T-cell (primary cell): ENCODE results near the gene ACTA2. TPM values are rescaled to one million over a fixed set of nuclear protein-coding genes. Genes with fewer than 3 reads are reported as not detected.

Experiments used
- ATAC-seq, 4 experiments: fragments of 200-7000 bp in 3 of 4; fragments of 150-1000 bp in 1 of 4; cut with Tn5 transposase; replicated peaks in 1 of 4; 1 replicate in 3 of 4; 2 replicates in 1 of 4; pipeline ENCODE4 v1.10.0; 2021; ENCODE audit warnings: moderate library complexity in 3 of 4, mild to moderate bottlenecking in 2 of 4, moderate number of reproducible peaks in 1 of 4
- CTCF ChIA-PET, 2 donors: fragments of 300-600 bp; sonication (Branson Sonifier 250); formaldehyde crosslinking; loops; one replicate each; lab custom pipeline; 2022; ENCODE audit warnings: antibody characterized with exemption in 2 of 2; lab: Charles Lee
- POLR2A ChIA-PET, 2 donors: fragments of 300-600 bp; sonication (Branson Sonifier 250); formaldehyde crosslinking; loops; one replicate each; lab custom pipeline; 2022; ENCODE audit warnings: antibody characterized with exemption in 2 of 2; lab: Charles Lee
- DNase-seq, 35 experiments: peaks; one replicate each; pipeline versions ENCODE4 v3.0.0 to v3.0.0-alpha.2; 2013 to 2023
- H3K27ac ChIP-seq: one replicate; pipeline ENCODE4 v1.5.1; 2013; ENCODE audit warnings: low read length
- H3K27me3 ChIP-seq, 2 experiments: replicated peaks in 1 of 2; 1 replicate in 1 of 2; 2 replicates in 1 of 2; pipeline versions ENCODE4 v1.6.1 to v1.7.0; 2013; ENCODE audit warnings: low read length in 1 of 2, mixed read lengths in 1 of 2; ENCODE audit not compliant: control insufficient read depth in 2 of 2, insufficient read depth in 2 of 2; ENCODE audit errors: extremely low read depth in 1 of 2
- H3K36me3 ChIP-seq, 2 donors: 1 replicate in 1 of 2; 2 replicates in 1 of 2; pipeline versions ENCODE4 v1.6.1 to v1.7.0; 2013; ENCODE audit warnings: low read length in 1 of 2; ENCODE audit not compliant: control insufficient read depth in 2 of 2, insufficient read depth in 1 of 2; ENCODE audit errors: extremely low read depth in 1 of 2
- H3K4me1 ChIP-seq, 2 experiments: 1 replicate in 1 of 2; 2 replicates in 1 of 2; pipeline versions ENCODE4 v1.6.1 to v1.7.0; 2013; ENCODE audit warnings: low read length in 2 of 2, mixed read lengths in 1 of 2; ENCODE audit not compliant: insufficient read depth in 2 of 2, control insufficient read depth in 1 of 2; ENCODE audit errors: extremely low read depth in 1 of 2
- H3K4me3 ChIP-seq, 2 donors: 1 replicate in 1 of 2; 2 replicates in 1 of 2; pipeline versions ENCODE4 v1.5.1 to v1.7.0; 2013; ENCODE audit warnings: mild to moderate bottlenecking in 2 of 2, low read length in 1 of 2, moderate library complexity in 1 of 2; ENCODE audit not compliant: control insufficient read depth in 1 of 2; ENCODE audit errors: extremely low read depth in 1 of 2
- H3K9me3 ChIP-seq: 2 replicates; pipeline ENCODE4 v1.7.0; 2013
- H3K27ac Mint-ChIP-seq, 2 donors: one replicate each; pipeline ENCODE4 v1.8.0; 2020 to 2021; ENCODE audit warnings: mild to moderate bottlenecking in 2 of 2, mixed read lengths in 2 of 2
- H3K27me3 Mint-ChIP-seq, 2 donors: one replicate each; pipeline ENCODE4 v1.8.0; 2021 to 2022; ENCODE audit warnings: mixed read lengths in 2 of 2
- H3K36me3 Mint-ChIP-seq: one replicate; pipeline ENCODE4 v1.8.0; 2021; ENCODE audit warnings: mixed read lengths
- H3K4me1 Mint-ChIP-seq, 3 donors: one replicate each; pipeline ENCODE4 v1.8.0; 2020 to 2022; ENCODE audit warnings: mixed read lengths in 3 of 3, mild to moderate bottlenecking in 1 of 3
- H3K4me3 Mint-ChIP-seq, 3 donors: one replicate each; pipeline ENCODE4 v1.8.0; 2020 to 2022; ENCODE audit warnings: mild to moderate bottlenecking in 3 of 3, mixed read lengths in 3 of 3, moderate library complexity in 3 of 3
- H3K9me3 Mint-ChIP-seq, 3 donors: one replicate each; pipeline ENCODE4 v1.8.0; 2020 to 2022; ENCODE audit warnings: mixed read lengths in 3 of 3
- WGBS: methylation state at CpG from one replicate; pipeline ENCODE4 v1.1.5; 2013; ENCODE audit warnings: missing lambda C conversion rate; ENCODE audit not compliant: insufficient coverage; 5-methylcytosine and 5-hydroxymethylcytosine counted together
- total RNA-seq, 35 experiments: library from RNA in 6 of 35; stranded (reverse) in 6 of 35; fragments of 120-200 nt in 1 of 35; gene quantifications; one replicate each; pipeline versions ENCODE4 v1.2.1 to v1.2.4 and lab custom pipeline; 2013 to 2026

ACTA2 gene
- total RNA-seq, 5 donors from 2014 or later (not counting 1 experiment from before 2014, with no cell fraction given), result 4.0 to 7.8 (median 5.3) TPM

- CTCF ChIA-PET, result no interaction called here
- peaks cover 59% of the 10 kb centered on the region for H3K36me3 Mint-ChIP-seq
- H3K27ac Mint-ChIP-seq, result no peak overlapping the region
Observed at GRCh38 chr10:88916231-88916630, 36.3 kb downstream of the ACTA2 start.

GRCh38 chr10:88915781-88916180 lies 36.8 kb downstream of the ACTA2 start:
- peaks cover 59% of the 10 kb centered on the region for H3K36me3 Mint-ChIP-seq
- Histone ChIP-seq H3K4me1 (no peaks in the 10 kb centered on the region), H3K27ac (no peak overlapping the region), H3K36me3 (peaks cover 4 to 50% of the 10 kb centered on the region in 2 donors), H3K4me3 (no peak overlapping the region), H3K9me3 (no peaks in the 10 kb centered on the region), H3K27me3 (no peaks in the 10 kb centered on the region)
- H3K4me3 Mint-ChIP-seq, result no peak overlapping the region
- no CpG with 5 or more reads among the region's 2 CpGs for WGBS
- no peaks in the 10 kb centered on the region for H3K27me3 Mint-ChIP-seq
- H3K4me1 Mint-ChIP-seq, result peaks cover 0 to 15% (median 6%) of the 10 kb centered on the region in 3 donors
- no peak for ATAC-seq
- DNase-seq, result no peak
- H3K27ac Mint-ChIP-seq, result peak overlapping the region in 1 of 2 donors; percentile 69
- H3K9me3 Mint-ChIP-seq, result no peaks in the 10 kb centered on the region
- POLR2A ChIA-PET, result no interaction called here
- CTCF ChIA-PET, result no interaction called here

More at GRCh38 chr10:88916231-88916630, 36.3 kb downstream of the ACTA2 start:
- POLR2A ChIA-PET, result no interaction called here
- no peak for DNase-seq
- H3K4me3 ChIP-seq, result no peak overlapping the region
- Mint-ChIP-seq H3K27me3 (no peaks in the 10 kb centered on the region), H3K9me3 (no peaks in the 10 kb centered on the region), H3K4me3 (no peak overlapping the region), H3K4me1 (peaks cover 0 to 15% (median 6%) of the 10 kb centered on the region in 3 donors)
- H3K4me1 ChIP-seq, result no peaks in the 10 kb centered on the region
- H3K27me3 ChIP-seq, result no peaks in the 10 kb centered on the region
- ATAC-seq, result no peak
- no peak overlapping the region for H3K27ac ChIP-seq
- peaks cover 4 to 49% of the 10 kb centered on the region in 2 donors for H3K36me3 ChIP-seq
- no peaks in the 10 kb centered on the region for H3K9me3 ChIP-seq

- ChIA-PET CTCF (no interaction called here), POLR2A (no interaction called here)
- DNase-seq (no peak), ATAC-seq (no peak)
- WGBS, result 100% methylated on average over 1 of the region's 5 CpGs
- Histone ChIP-seq H3K4me3 (no peak overlapping the region), H3K9me3 (no peaks in the 10 kb centered on the region), H3K4me1 (no peaks in the 10 kb centered on the region), H3K36me3 (peaks cover 4 to 38% of the 10 kb centered on the region in 2 donors), H3K27me3 (no peaks in the 10 kb centered on the region), H3K27ac (no peak overlapping the region)
- H3K36me3 Mint-ChIP-seq, result peaks cover 51% of the 10 kb centered on the region
- H3K4me1 Mint-ChIP-seq, result peaks cover 0 to 15% (median 6%) of the 10 kb centered on the region in 3 donors
- no peaks in the 10 kb centered on the region for H3K27me3 Mint-ChIP-seq
- H3K4me3 Mint-ChIP-seq, result no peak overlapping the region
- no peak overlapping the region for H3K27ac Mint-ChIP-seq
- H3K9me3 Mint-ChIP-seq, result no peaks in the 10 kb centered on the region
Observed at GRCh38 chr10:88913788-88914187, 38.8 kb downstream of the ACTA2 start.

GRCh38 chr10:88913127-88913526 lies 39.4 kb downstream of the ACTA2 start:
- Histone ChIP-seq H3K27me3 (no peaks in the 10 kb centered on the region), H3K9me3 (no peaks in the 10 kb centered on the region), H3K4me1 (no peaks in the 10 kb centered on the region), H3K4me3 (no peak overlapping the region), H3K27ac (no peak overlapping the region), H3K36me3 (peaks cover 4 to 39% of the 10 kb centered on the region in 2 donors)
- WGBS, result 90% methylated on average over 5 of the region's 9 CpGs
- Mint-ChIP-seq H3K27ac (no peak overlapping the region), H3K9me3 (no peaks in the 10 kb centered on the region), H3K4me1 (peaks cover 2 to 15% (median 10%) of the 10 kb centered on the region in 3 donors), H3K36me3 (peaks cover 56% of the 10 kb centered on the region), H3K27me3 (no peaks in the 10 kb centered on the region), H3K4me3 (no peak overlapping the region)
- DNase-seq, result no peak
- ATAC-seq, result no peak
- ChIA-PET CTCF (interaction anchor here in 1 of 2 donors (1.6 kb wide), 1 partner anchor 20 kb away, joined by 5 read pairs; no protein-coding TSS in a partner anchor), POLR2A (no interaction called here)

- H3K4me3 Mint-ChIP-seq, result no peak overlapping the region
- H3K4me3 ChIP-seq, result no peak overlapping the region
- ATAC-seq, result no peak
- H3K36me3 Mint-ChIP-seq, result peaks cover 61% of the 10 kb centered on the region
- CTCF ChIA-PET, result interaction anchor here in 1 of 2 donors (1.5 to 1.6 kb wide), 2 partner anchors 11 to 21 kb away, joined by 3 to 5 read pairs; no protein-coding TSS in a partner anchor
- H3K27ac Mint-ChIP-seq, result no peak overlapping the region
- POLR2A ChIA-PET, result no interaction called here
- no peak for DNase-seq
- no peaks in the 10 kb centered on the region for H3K9me3 ChIP-seq
- no peak overlapping the region for H3K27ac ChIP-seq
- H3K36me3 ChIP-seq, result peaks cover 0 to 44% of the 10 kb centered on the region in 2 donors
- no peaks in the 10 kb centered on the region for H3K4me1 ChIP-seq
- no peaks in the 10 kb centered on the region for H3K27me3 ChIP-seq
- peaks cover 4 to 15% (median 11%) of the 10 kb centered on the region in 3 donors for H3K4me1 Mint-ChIP-seq
- H3K9me3 Mint-ChIP-seq, result no peaks in the 10 kb centered on the region
- no peaks in the 10 kb centered on the region for H3K27me3 Mint-ChIP-seq
- WGBS, result 93% methylated on average over 3 of the region's 3 CpGs
Observed at GRCh38 chr10:88911851-88912250, 40.7 kb downstream of the ACTA2 start.

GRCh38 chr10:88911116-88911515 lies 41.5 kb downstream of the ACTA2 start:
- ChIA-PET CTCF (interaction anchor here in 1 of 2 donors (1.5 kb wide), 1 partner anchor 11 kb away, joined by 3 read pairs; no protein-coding TSS in a partner anchor), POLR2A (no interaction called here)
- Mint-ChIP-seq H3K4me3 (no peak overlapping the region), H3K4me1 (peaks cover 4 to 15% (median 11%) of the 10 kb centered on the region in 3 donors), H3K9me3 (no peaks in the 10 kb centered on the region), H3K36me3 (peaks cover 61% of the 10 kb centered on the region), H3K27me3 (no peaks in the 10 kb centered on the region), H3K27ac (no peak overlapping the region)
- ATAC-seq (no peak), DNase-seq (no peak)
- no peaks in the 10 kb centered on the region for H3K9me3 ChIP-seq
- WGBS, result no CpG with 5 or more reads among the region's 1 CpG
- no peaks in the 10 kb centered on the region for H3K4me1 ChIP-seq
- no peak overlapping the region for H3K4me3 ChIP-seq
- peaks cover 0 to 46% of the 10 kb centered on the region in 2 donors for H3K36me3 ChIP-seq
- H3K27ac ChIP-seq, result no peak overlapping the region
- no peaks in the 10 kb centered on the region for H3K27me3 ChIP-seq
